Pancreas (tissue), 10 donors: Measurements from ENCODE around the gene FANCI. TPM values are rescaled to one million over a fixed set of nuclear protein-coding genes. Genes with fewer than 3 reads are reported as not detected.

Experiments
- ATAC-seq, 4 donors: fragments of 200-7000 bp; cut with Tn5 transposase; one replicate each; pipeline versions ENCODE4 v1.8.0 to v1.9.1; 2020; ENCODE audit warnings: mild to moderate bottlenecking in 4 of 4, moderate library complexity in 4 of 4
- DNase-seq, 6 donors: peaks; one replicate each; pipeline ENCODE4 v3.0.0-alpha.2; 2020
- FAIRE-seq: peaks from 2 replicates; lab custom pipeline; 2012; peaks lifted over from hg19 to GRCh38; lab: Jason Lieb, UNC
- H3K27ac ChIP-seq, 4 donors: fragments of 200-600 bp; sonication (generic); 1 replicate in 3 of 4; 2 replicates in 1 of 4; pipeline versions ENCODE4 v1.5.0 to v1.8.0; 2020
- H3K27me3 ChIP-seq, 4 donors: fragments of 200-600 bp; one replicate each; pipeline ENCODE4 v1.8.0; 2021
- H3K36me3 ChIP-seq, 3 donors: fragments of 200-600 bp; sonication (generic) in 1 of 3; one replicate each; pipeline versions ENCODE4 v1.5.0 to v1.8.0; 2020 to 2021
- H3K4me1 ChIP-seq, 3 donors: fragments of 200-600 bp; one replicate each; pipeline ENCODE4 v1.8.0; 2021
- H3K4me3 ChIP-seq, 4 donors: fragments of 200-600 bp; sonication (generic) in 2 of 4; one replicate each; pipeline versions ENCODE4 v1.5.0 to v1.8.0; 2020 to 2021
- H3K9me3 ChIP-seq, 4 donors: fragments of 200-600 bp; one replicate each; pipeline ENCODE4 v1.8.0; 2021
- WGBS, 2 donors: extraction: QIAGEN DNeasy Blood & Tissue Kit; methylation state at CpG; one replicate each; pipeline ENCODE4 v1.1.7; 2013; 5-methylcytosine and 5-hydroxymethylcytosine counted together
- intact Hi-C, 3 donors: fragments of 100-400 bp; cut with DNase I; formaldehyde crosslinking; loops; one replicate each; pipeline versions ENCODE4 v1.11.1 to v1.14.2; 2022
- polyA plus RNA-seq, 2 donors: library from polyadenylated mRNA; stranded (reverse); fragments of 200-250 nt; gene quantifications; one replicate each; pipeline ENCODE4 v1.2.3, GENCODE V29; 2013
- total RNA-seq, 6 donors: library from RNA; stranded (reverse); fragmentation: NEBNext Ultra II Directional in 4 of 6; extraction: Animal tissue kit (Norgen Biotek cat#: 25700) in 4 of 6; gene quantifications; one replicate each; pipeline versions ENCODE4 v1.2.1 to v1.2.4, GENCODE V29; 2021 to 2023
- TF ChIP-seq, protein P1 (sequence below), 4 donors: fragments of 200-600 bp; sonication (generic) in 3 of 4; IDR thresholded peaks; one replicate each; pipeline versions ENCODE4 v1.5.0 to v1.8.0; 2021; ENCODE audit warnings: antibody characterized with exemption in 4 of 4
- donor health status: healthy with polysubstance abuse.
- donor health status: DM: no; HTN: no; CAD: no; lungs with moderate emphysema.
- donor health status: DM: no; HTN: no; CAD: no.
- donor health status: control.
- donor health status: control.
- donor health status: Bipolar disorder and iron deficiency.
- donor health status: DM: yes; HTN: yes; CAD: no.
- donor health status: DM: no; HTN: no; CAD: no.
- donor health status: DM: no; HTN: no; CAD: no.
- donor health status: DM: yes; HTN: yes; CAD: no.

FANCI gene
- total and polyA plus RNA-seq, 8 donors: 1.5 to 4.8 (median 3.3) TPM

DNA sequence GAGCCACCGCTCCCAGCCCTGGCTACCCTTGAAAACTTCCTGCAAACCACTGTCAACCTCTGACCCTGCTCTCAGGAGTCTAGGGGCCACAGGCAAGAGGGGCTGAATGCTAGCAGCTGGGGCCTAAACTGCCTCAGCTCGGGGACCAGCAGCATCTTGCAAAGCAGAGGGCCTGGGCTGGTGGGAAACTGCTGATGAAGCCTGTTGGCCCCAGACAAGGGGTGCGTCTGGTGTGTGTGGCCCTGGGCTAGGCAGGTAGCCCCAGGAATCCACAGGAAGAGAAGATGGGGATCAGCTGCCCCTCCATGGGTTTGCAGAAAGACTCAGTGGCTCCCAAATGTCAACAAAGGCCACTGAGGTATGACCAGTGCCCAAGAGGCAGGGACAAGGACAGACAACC is 99.1 kb downstream of the FANCI start:
- WGBS, 2 donors: 74 to 86% methylated on average over 2 to 3 of the region's 3 CpGs
- Histone ChIP-seq H3K27me3 (no peaks in the 10 kb centered on the region), H3K4me1 (no peaks in the 10 kb centered on the region), H3K36me3 (no peaks in the 10 kb centered on the region), H3K4me3 (no peak overlapping the region), H3K27ac (no peak overlapping the region), H3K9me3 (no peaks in the 10 kb centered on the region)
- ATAC-seq: no peak
- intact Hi-C loops: no loop called here
- FAIRE-seq: no peak
- DNase-seq: peak in 1 of 6 donors; percentile 23
- TF ChIP-seq, protein P1, sequence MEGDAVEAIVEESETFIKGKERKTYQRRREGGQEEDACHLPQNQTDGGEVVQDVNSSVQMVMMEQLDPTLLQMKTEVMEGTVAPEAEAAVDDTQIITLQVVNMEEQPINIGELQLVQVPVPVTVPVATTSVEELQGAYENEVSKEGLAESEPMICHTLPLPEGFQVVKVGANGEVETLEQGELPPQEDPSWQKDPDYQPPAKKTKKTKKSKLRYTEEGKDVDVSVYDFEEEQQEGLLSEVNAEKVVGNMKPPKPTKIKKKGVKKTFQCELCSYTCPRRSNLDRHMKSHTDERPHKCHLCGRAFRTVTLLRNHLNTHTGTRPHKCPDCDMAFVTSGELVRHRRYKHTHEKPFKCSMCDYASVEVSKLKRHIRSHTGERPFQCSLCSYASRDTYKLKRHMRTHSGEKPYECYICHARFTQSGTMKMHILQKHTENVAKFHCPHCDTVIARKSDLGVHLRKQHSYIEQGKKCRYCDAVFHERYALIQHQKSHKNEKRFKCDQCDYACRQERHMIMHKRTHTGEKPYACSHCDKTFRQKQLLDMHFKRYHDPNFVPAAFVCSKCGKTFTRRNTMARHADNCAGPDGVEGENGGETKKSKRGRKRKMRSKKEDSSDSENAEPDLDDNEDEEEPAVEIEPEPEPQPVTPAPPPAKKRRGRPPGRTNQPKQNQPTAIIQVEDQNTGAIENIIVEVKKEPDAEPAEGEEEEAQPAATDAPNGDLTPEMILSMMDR (IDR thresholded peaks at IDR 0.05): no peak

DNA sequence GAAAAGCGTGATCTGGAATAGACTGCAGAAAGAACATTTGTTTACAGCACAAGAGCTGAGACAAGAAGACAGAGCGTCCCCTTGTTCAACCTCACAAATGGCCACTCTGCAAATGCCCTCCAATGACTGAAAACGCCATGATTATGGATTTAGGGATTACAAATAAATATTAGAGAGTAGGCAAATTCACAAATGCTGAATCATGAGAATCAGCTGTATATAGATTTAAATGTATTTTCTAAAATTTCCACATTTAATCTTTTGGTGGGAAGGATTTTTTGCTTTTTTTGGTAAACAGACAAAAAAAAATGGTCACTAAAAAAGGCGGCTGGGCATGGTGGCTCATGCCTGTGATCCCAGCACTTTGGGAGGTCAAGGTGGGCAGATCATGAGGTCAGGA is 101.5 kb downstream of the FANCI start:
- 74 to 85% methylated on average over 4 of the region's 4 CpGs for WGBS, 2 donors
- ATAC-seq: no peak
- H3K27ac ChIP-seq: no peak overlapping the region
- TF ChIP-seq, protein P1 (IDR thresholded peaks at IDR 0.05): no peak
- H3K4me1 ChIP-seq: no peaks in the 10 kb centered on the region
- H3K4me3 ChIP-seq: no peak overlapping the region
- FAIRE-seq: no peak
- intact Hi-C loops: no loop called here
- H3K36me3 ChIP-seq: no peaks in the 10 kb centered on the region
- no peaks in the 10 kb centered on the region for H3K9me3 ChIP-seq
- no peak for DNase-seq
- no peaks in the 10 kb centered on the region for H3K27me3 ChIP-seq

- intact Hi-C loops: no loop called here
- no peak for FAIRE-seq
- ATAC-seq: no peak
- Histone ChIP-seq H3K27me3 (no peaks in the 10 kb centered on the region), H3K27ac (no peak overlapping the region), H3K36me3 (no peaks in the 10 kb centered on the region), H3K9me3 (no peaks in the 10 kb centered on the region), H3K4me3 (no peak overlapping the region), H3K4me1 (no peaks in the 10 kb centered on the region)
- TF ChIP-seq, protein P1 (IDR thresholded peaks at IDR 0.05): no peak
- no peak for DNase-seq
- 62 to 69% methylated on average over 10 of the region's 10 CpGs for WGBS, 2 donors
These were observed 102.9 kb downstream of the FANCI start for GRCh38 chr15:89346516-89347231.

GRCh38 chr15:89349206-89349558 is 105.4 kb downstream of the FANCI start:
- ATAC-seq (no peak), DNase-seq (no peak), FAIRE-seq (no peak)
- intact Hi-C loops: no loop called here
- Histone ChIP-seq H3K4me1 (no peaks in the 10 kb centered on the region), H3K9me3 (no peaks in the 10 kb centered on the region), H3K36me3 (no peaks in the 10 kb centered on the region), H3K27me3 (no peaks in the 10 kb centered on the region), H3K4me3 (no peak overlapping the region), H3K27ac (no peak overlapping the region)
- WGBS, 2 donors: 62 to 66% methylated on average over 5 of the region's 5 CpGs
- TF ChIP-seq, protein P1 (IDR thresholded peaks at IDR 0.05): no peak

- DNase-seq (no peak), ATAC-seq (no peak), FAIRE-seq (no peak)
- no peak overlapping the region for H3K27ac ChIP-seq
- intact Hi-C loops: no loop called here
- TF ChIP-seq, protein P1 (IDR thresholded peaks at IDR 0.05): no peak
- WGBS, 2 donors: 68 to 77% methylated on average over 4 of the region's 4 CpGs
- no peaks in the 10 kb centered on the region for H3K36me3 ChIP-seq
- H3K4me3 ChIP-seq: no peak overlapping the region
- no peaks in the 10 kb centered on the region for H3K27me3 ChIP-seq
- no peaks in the 10 kb centered on the region for H3K9me3 ChIP-seq
- peaks cover 0 to 5% (median 0%) of the 10 kb centered on the region in 3 donors for H3K4me1 ChIP-seq
These were observed 108.7 kb downstream of the FANCI start for GRCh38 chr15:89352476-89352875.
